AG04450 (cell line): ENCODE measurements around the gene PPDPF. TPM values are rescaled to one million over a fixed set of nuclear protein-coding genes. Genes with fewer than 3 reads are reported as not detected.

ENCODE experiments used
- CTCF ChIA-PET: fragments of 300-600, 350-600 bp; formaldehyde crosslinking; extraction: SDS; loops from one replicate; lab custom pipeline; 2022; ENCODE audit warnings: antibody characterized with exemption, inconsistent platforms; lab: Charles Lee
- POLR2A ChIA-PET: fragments of 350-600 bp; formaldehyde crosslinking; extraction: SDS; loops from one replicate; lab custom pipeline; 2021; ENCODE audit warnings: antibody characterized with exemption, inconsistent platforms; lab: Yijun Ruan, JAX
- DNase-seq: peaks from one replicate; pipeline ENCODE4 v3.0.0-alpha.2; 2011; ENCODE audit warnings: low read depth, low spot score
- H3K27ac ChIP-seq: one replicate; pipeline ENCODE4 v1.5.1; 2012; ENCODE audit warnings: low read depth, low read length, control low read depth
- H3K27me3 ChIP-seq: one replicate; pipeline ENCODE4 v1.6.0; 2012; ENCODE audit warnings: low read length; ENCODE audit not compliant: control insufficient read depth, insufficient read depth
- H3K4me3 ChIP-seq: 2 replicates; pipeline ENCODE4 v1.5.1; 2011; ENCODE audit warnings: mild to moderate bottlenecking, low read depth, low read length, control low read depth
- H3K9me3 ChIP-seq: 2 replicates; pipeline ENCODE4 v1.5.1; 2012; ENCODE audit warnings: low read length; ENCODE audit not compliant: control insufficient read depth, insufficient read depth
- CTCF ChIP-seq: IDR thresholded peaks from 2 replicates; pipeline ENCODE4 v1.5.1; 2011; ENCODE audit warnings: low read depth, low read length, control low read depth, inconsistent platforms
- polyA plus RNA-seq: library from polyadenylated mRNA; depleted of rRNA; stranded (reverse); fragments of >200 nt; gene quantifications from 2 replicates; pipeline ENCODE4 v1.2.3, GENCODE V29; 2011

Gene PPDPF
- polyA plus RNA-seq, 1 experiment, result 13.5 TPM

- POLR2A ChIA-PET, result no interaction called here
- no peak for DNase-seq
- H3K27ac ChIP-seq, result no peak overlapping the region
- H3K27me3 ChIP-seq, result peaks cover 28% of the 10 kb centered on the region
- TF ChIP-seq CTCF, result no peak
- peaks cover 5% of the 10 kb centered on the region for H3K9me3 ChIP-seq
- CTCF ChIA-PET, result no interaction called here
- H3K4me3 ChIP-seq, result no peak overlapping the region
These were observed 36.3 kb upstream of the PPDPF start for GRCh38 chr20:63484236-63484635.

GRCh38 chr20:63484651-63485403 lies 35.7 kb upstream of the PPDPF start:
- no peak for TF ChIP-seq CTCF
- DNase-seq, result no peak
- ChIA-PET CTCF (no interaction called here), POLR2A (no interaction called here)
- Histone ChIP-seq H3K27me3 (peaks cover 30% of the 10 kb centered on the region), H3K27ac (no peak overlapping the region), H3K4me3 (no peak overlapping the region), H3K9me3 (peaks cover 5% of the 10 kb centered on the region)

GRCh38 chr20:63486300-63486855 lies 34.2 kb upstream of the PPDPF start:
- no peak overlapping the region for H3K4me3 ChIP-seq
- no peak overlapping the region for H3K27ac ChIP-seq
- no peak for TF ChIP-seq CTCF
- DNase-seq, result no peak
- ChIA-PET POLR2A (no interaction called here), CTCF (no interaction called here)
- H3K27me3 ChIP-seq, result peaks cover 39% of the 10 kb centered on the region
- peaks cover 5% of the 10 kb centered on the region for H3K9me3 ChIP-seq

GRCh38 chr20:63487116-63487764 lies 33.3 kb upstream of the PPDPF start:
- CTCF ChIA-PET, result no interaction called here
- no peak for DNase-seq
- Histone ChIP-seq H3K27ac (no peak overlapping the region), H3K27me3 (peaks cover 35% of the 10 kb centered on the region), H3K4me3 (no peak overlapping the region), H3K9me3 (peaks cover 5% of the 10 kb centered on the region)
- POLR2A ChIA-PET, result no interaction called here
- TF ChIP-seq CTCF, result no peak

- CTCF ChIA-PET, result no interaction called here
- Histone ChIP-seq H3K27me3 (peaks cover 32% of the 10 kb centered on the region), H3K9me3 (peaks cover 5% of the 10 kb centered on the region), H3K4me3 (no peak overlapping the region), H3K27ac (no peak overlapping the region)
- POLR2A ChIA-PET, result no interaction called here
- DNase-seq, result no peak
- no peak for TF ChIP-seq CTCF
These were observed 32.8 kb upstream of the PPDPF start for GRCh38 chr20:63487781-63488241.
